ENCODE data around the gene POU2AF1. TPM values are rescaled to one million over a fixed set of nuclear protein-coding genes. Genes with fewer than 3 reads are reported as not detected.
A peak's percentile ranks its signal among the peaks of the same experiment; 100 is the strongest.

Gene POU2AF1
- total RNA-seq, 4 donors from 2014 or later = 0.17 TPM; not detected in 2

DNA sequence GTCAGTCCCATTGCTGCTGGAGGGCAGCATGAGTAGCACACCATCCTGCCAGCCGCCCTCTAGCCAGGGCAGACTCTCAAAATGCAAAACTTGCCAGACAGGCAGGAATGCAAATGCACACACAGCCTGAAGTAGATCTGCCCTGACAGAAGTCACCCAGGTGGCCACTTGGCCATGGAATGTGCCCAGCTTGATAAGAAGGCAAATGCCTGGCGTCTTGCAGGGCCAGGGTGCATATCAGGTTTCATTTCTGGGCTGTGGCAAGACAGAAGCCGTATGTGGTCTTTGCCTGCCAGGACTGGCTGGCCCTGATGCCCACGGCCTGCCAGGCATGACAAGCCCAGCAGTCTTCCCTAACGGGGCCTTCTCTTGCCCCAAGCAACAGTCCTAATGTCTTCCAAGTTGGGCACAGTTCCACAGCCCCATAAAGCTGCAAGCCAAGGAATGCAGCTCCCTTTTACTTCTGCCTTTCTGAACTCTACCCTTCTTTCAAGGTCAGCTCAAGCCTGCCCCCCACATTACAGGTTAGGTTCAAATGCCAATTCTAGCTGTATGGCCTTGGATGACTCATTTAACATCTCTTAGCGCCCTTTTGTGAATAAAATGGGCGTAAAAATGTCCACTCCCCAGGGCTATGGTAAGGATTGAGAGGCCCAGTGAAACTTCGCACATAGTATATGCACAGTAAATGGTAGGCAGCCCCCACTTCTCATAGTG, 51.0 kb downstream of the POU2AF1 start:
- no peaks in the 10 kb centered on the region for H3K27me3 ChIP-seq
- WGBS = 87% methylated on average over 8 of the region's 8 CpGs
- no peak overlapping the region for H3K4me3 ChIP-seq
- no peak for DNase-seq (ENCODE audit: extremely low spot score)
- no peaks in the 10 kb centered on the region for H3K36me3 ChIP-seq
- TF ChIP-seq POLR2AphosphoS5 (IDR thresholded peaks at IDR 0.05) (no peak), EP300 (IDR thresholded peaks at IDR 0.05) (no peak), POLR2A (IDR thresholded peaks at IDR 0.05; ENCODE audit: low read depth) (no peak)
- TF ChIP-seq, protein P1, sequence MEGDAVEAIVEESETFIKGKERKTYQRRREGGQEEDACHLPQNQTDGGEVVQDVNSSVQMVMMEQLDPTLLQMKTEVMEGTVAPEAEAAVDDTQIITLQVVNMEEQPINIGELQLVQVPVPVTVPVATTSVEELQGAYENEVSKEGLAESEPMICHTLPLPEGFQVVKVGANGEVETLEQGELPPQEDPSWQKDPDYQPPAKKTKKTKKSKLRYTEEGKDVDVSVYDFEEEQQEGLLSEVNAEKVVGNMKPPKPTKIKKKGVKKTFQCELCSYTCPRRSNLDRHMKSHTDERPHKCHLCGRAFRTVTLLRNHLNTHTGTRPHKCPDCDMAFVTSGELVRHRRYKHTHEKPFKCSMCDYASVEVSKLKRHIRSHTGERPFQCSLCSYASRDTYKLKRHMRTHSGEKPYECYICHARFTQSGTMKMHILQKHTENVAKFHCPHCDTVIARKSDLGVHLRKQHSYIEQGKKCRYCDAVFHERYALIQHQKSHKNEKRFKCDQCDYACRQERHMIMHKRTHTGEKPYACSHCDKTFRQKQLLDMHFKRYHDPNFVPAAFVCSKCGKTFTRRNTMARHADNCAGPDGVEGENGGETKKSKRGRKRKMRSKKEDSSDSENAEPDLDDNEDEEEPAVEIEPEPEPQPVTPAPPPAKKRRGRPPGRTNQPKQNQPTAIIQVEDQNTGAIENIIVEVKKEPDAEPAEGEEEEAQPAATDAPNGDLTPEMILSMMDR (IDR thresholded peaks at IDR 0.05) = no peak
- peak overlapping the region in 1 of 4 donors; percentile 4 for H3K27ac ChIP-seq (replicated peaks in 1 of 4)
- intact Hi-C loops (cut with DNase I) = no loop called here
- no peaks in the 10 kb centered on the region for H3K9me3 ChIP-seq
- H3K4me1 ChIP-seq = peaks cover 19 to 64% (median 52%) of the 10 kb centered on the region in 4 donors

DNA sequence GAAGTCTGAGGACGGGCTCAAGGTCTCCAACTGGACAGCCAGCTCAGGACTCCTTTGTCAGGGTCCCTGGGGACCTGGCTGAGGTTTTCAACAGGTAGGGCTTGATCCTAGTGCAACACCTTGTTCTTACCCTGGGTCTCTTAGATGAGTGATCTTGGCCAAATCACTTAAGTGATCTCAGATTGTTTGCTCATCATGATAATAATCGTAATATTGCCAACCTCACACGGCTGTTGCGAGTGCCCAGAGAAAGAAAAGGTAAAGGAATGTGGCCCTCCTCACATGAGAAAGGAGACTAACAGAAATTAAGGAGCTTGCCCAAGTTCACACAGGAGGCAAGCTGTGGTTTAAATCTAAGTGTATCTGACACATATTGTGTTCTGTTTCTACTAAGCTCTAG, 52.3 kb downstream of the POU2AF1 start:
- no peaks in the 10 kb centered on the region for H3K9me3 ChIP-seq
- H3K27ac ChIP-seq (replicated peaks in 1 of 4) = no peak overlapping the region
- peaks cover 10 to 53% (median 44%) of the 10 kb centered on the region in 4 donors for H3K4me1 ChIP-seq
- H3K4me3 ChIP-seq = no peak overlapping the region
- no peaks in the 10 kb centered on the region for H3K36me3 ChIP-seq
- DNase-seq (ENCODE audit: extremely low spot score) = no peak
- no peaks in the 10 kb centered on the region for H3K27me3 ChIP-seq
- intact Hi-C loops (cut with DNase I) = no loop called here
- WGBS = 87% methylated on average over 4 of the region's 4 CpGs
- TF ChIP-seq EP300 (IDR thresholded peaks at IDR 0.05) (no peak), POLR2AphosphoS5 (IDR thresholded peaks at IDR 0.05) (no peak), POLR2A (IDR thresholded peaks at IDR 0.05; ENCODE audit: low read depth) (no peak)
- TF ChIP-seq, protein P1 (IDR thresholded peaks at IDR 0.05) = no peak

DNA sequence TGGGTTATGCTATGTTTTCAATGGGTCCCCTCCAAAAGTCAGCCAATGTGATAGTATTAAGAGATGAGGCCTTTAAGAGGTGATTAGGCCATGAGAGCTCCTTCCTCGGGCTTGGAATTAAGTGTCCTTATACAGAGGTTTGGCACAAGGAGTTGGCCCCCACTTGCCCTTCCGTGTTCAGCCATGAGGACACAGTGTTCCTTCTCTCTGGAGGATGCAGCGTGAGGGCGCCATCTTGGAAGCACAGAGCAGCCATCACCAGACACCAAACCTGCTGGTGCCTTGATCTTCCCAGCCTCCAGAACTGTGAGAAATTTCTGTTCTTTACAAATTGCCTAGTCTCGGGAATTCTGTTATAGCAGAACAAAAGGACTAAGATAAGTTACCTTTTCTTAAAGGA, 53.8 kb downstream of the POU2AF1 start:
- DNase-seq (ENCODE audit: extremely low spot score) = no peak
- Histone ChIP-seq H3K36me3 (no peaks in the 10 kb centered on the region), H3K4me3 (no peak overlapping the region), H3K27ac (replicated peaks in 1 of 4) (peak overlapping the region; percentile 13 to 64 (median 63)), H3K27me3 (no peaks in the 10 kb centered on the region), H3K9me3 (no peaks in the 10 kb centered on the region), H3K4me1 (peaks cover 4 to 47% (median 38%) of the 10 kb centered on the region in 4 donors)
- WGBS = 65% methylated on average over 3 of the region's 5 CpGs
- intact Hi-C loops (cut with DNase I) = no loop called here
- TF ChIP-seq, protein P1 (IDR thresholded peaks at IDR 0.05) = no peak
- peak in 1 of 2 donors; percentile 12 for TF ChIP-seq POLR2AphosphoS5 (IDR thresholded peaks at IDR 0.05)

DNA sequence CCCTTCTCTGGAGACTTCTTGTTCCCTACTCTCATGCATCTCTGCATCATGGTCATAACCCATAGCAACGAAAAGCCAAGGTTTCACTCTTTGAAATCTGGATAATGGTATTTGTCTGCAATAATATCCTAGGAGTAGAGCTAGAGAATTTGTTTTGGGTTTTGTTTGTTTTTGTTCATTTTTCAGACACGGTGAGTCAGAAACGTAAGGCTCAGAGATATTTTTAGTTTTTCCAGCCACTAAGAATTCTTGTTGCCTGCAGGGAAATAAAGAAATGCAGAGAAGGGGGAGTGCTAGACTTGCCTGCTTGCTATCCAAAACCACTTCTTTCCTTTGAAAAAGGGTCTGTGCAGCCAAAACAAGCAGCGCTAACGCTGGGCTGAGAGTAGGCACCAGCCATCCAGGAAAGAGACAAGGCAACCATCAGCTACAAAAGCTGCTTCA, 54.8 kb downstream of the POU2AF1 start:
- Histone ChIP-seq H3K4me1 (peaks cover 0 to 40% (median 28%) of the 10 kb centered on the region in 4 donors), H3K27ac (replicated peaks in 1 of 4) (peak overlapping the region; percentile 13 to 64 (median 63))
- WGBS = 31% methylated on average over 5 of the region's 5 CpGs

DNA sequence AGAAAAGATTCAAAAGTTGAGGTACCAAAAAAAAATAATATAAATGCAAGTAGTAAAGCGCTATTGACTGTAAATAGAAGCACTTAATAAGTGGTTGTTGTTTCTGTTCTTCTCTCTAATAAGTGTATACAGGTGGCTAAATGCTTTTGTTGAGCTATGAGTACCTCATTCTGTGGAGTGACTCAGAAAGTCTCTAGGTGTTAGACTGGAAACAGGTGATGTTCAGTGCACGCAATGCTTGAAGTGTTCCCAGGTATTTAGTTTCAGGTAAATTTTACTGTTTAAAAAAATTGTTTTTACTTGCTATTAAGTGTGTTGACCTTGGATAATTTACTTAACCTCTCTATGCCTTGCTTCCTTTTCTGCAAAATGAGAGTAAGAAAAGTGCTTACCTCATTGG, 56.5 kb downstream of the POU2AF1 start:
- Histone ChIP-seq H3K4me3 (no peak overlapping the region), H3K27me3 (no peaks in the 10 kb centered on the region), H3K36me3 (no peaks in the 10 kb centered on the region), H3K4me1 (peaks cover 0 to 30% (median 23%) of the 10 kb centered on the region in 4 donors), H3K9me3 (no peaks in the 10 kb centered on the region), H3K27ac (replicated peaks in 1 of 4) (no peak overlapping the region)
- no peak for DNase-seq (ENCODE audit: extremely low spot score)
- TF ChIP-seq, protein P1 (IDR thresholded peaks at IDR 0.05) = no peak
- TF ChIP-seq EP300 (IDR thresholded peaks at IDR 0.05) (no peak), POLR2AphosphoS5 (IDR thresholded peaks at IDR 0.05) (no peak)
- WGBS = 96% methylated on average over 2 of the region's 2 CpGs
- intact Hi-C loops (cut with DNase I) = no loop called here

More for the DNA sequence above, 54.8 kb downstream of the POU2AF1 start:
- DNase-seq (ENCODE audit: extremely low spot score) = no peak
- H3K9me3 ChIP-seq = no peaks in the 10 kb centered on the region
- no peaks in the 10 kb centered on the region for H3K27me3 ChIP-seq
- no peak overlapping the region for H3K4me3 ChIP-seq
- no peaks in the 10 kb centered on the region for H3K36me3 ChIP-seq
- no peak for TF ChIP-seq EP300 (IDR thresholded peaks at IDR 0.05)
- intact Hi-C loops (cut with DNase I) = no loop called here
